GM21515 (cell line): ENCODE results near the gene METTL15.
"Not testable (repeated sequence)": the region's sequence is repeated elsewhere in the genome, so short reads cannot be mapped to it uniquely, and the experiment has no call there.

Source experiments
- ATAC-seq: cut with Tn5 transposase; IDR thresholded peaks from one replicate; pipeline ENCODE4 v1.9.1; 2021; ENCODE audit not compliant: unreplicated experiment

The METTL15 gene

GRCh38 chr11:28195449-28195848, 87.3 kb downstream of the METTL15 start:
- ATAC-seq, result no peak

- no peak for ATAC-seq
Measured at GRCh38 chr11:28209906-28210305, 101.7 kb downstream of the METTL15 start.

DNA sequence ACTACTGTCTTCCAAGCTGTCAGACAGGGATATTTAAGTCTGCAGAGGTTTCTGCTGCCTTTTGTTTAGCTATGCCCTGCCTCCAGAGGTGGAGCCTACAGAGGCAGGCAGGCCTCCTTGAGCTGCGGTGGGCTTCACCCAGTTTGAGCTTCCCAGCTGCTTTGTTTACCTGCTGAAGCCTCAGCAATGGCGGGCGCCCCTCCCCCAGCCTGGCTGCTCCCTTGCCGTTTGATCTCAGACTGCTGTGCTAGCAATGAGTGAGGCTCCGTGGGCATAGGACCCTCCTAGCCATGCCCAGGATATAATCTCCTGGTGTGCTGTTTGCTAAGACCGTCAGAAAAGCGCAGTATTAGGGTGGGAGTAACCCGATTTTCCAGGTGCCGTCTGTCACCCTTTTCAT, 113.9 kb downstream of the METTL15 start:
- ATAC-seq, result not testable (repeated sequence)

- peak; percentile 83 for ATAC-seq
Measured at GRCh38 chr11:28223577-28223976, 115.4 kb downstream of the METTL15 start.

- ATAC-seq, result no peak
Measured at GRCh38 chr11:28223994-28224393, 115.8 kb downstream of the METTL15 start.

DNA sequence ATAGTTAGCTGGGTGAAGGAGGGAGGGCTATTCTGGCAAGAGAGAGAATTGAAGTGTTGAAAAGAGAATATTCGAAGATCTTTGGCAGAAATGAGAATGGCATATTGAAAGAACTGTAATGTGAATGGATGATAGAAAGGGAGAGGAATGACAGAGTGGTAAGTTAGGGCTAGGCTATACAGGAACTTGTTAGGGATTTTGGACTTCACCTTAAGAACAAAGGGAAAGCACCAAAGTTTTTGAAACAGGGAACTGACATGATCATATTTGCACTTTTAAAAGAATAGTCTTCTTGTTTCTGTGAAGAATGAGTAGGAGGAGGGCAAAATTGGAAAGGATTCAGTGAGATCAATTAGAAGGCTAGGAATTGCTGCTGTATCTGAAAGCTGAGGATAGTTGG, 119.3 kb downstream of the METTL15 start:
- ATAC-seq, result no peak

DNA sequence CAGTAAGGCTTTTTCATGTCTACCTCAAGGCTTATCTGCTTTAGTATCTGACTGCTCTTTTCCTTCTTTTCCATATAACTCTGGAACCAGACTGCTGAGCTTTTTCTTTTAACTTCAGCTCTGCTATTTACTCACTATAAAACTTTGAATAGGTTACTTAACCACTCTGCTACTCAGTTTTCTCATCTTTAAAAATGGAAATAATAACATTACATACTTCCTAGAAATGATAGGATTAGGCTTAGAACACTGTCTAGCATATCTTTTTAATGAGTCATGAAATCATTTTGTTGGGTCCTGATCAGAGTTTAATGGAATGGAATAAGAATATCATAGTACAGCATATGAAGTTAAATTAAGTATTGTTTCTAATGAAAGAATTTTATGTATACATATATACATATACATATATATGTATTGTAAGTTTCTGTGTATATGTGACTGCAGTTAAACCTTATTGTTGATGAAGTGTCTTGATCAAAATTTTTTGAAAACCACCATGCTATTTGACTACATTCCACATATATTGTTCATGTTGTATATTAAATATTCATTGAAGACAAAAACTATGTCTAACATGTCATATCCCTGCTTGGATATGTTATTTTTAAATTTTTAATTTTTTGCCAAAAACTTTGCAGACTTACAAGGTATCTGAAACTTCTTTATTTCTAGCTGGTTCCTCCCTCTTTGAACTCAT, 120.2 kb downstream of the METTL15 start:
- ATAC-seq, result no peak

- no peak for ATAC-seq
Measured at GRCh38 chr11:28231475-28231874, 123.3 kb downstream of the METTL15 start.

DNA sequence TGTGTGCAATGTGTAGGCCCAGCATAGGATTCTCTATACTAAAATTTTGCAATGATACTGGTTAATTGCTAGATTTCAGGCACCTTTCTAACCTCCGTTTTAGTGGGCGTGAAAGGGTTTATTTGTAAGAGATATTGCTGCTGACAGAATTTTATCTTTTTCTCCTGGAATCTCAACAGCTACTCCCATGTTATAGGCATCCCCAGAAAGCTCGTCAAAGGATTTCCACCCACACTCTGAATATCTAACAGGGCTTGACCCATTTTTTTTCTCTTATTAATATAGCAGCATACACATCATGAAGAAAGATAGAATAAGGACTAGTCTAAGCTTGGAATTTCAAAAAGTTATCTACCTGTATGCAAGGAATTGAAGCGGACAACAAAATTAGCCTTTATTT, 124.5 kb downstream of the METTL15 start:
- no peak for ATAC-seq

DNA sequence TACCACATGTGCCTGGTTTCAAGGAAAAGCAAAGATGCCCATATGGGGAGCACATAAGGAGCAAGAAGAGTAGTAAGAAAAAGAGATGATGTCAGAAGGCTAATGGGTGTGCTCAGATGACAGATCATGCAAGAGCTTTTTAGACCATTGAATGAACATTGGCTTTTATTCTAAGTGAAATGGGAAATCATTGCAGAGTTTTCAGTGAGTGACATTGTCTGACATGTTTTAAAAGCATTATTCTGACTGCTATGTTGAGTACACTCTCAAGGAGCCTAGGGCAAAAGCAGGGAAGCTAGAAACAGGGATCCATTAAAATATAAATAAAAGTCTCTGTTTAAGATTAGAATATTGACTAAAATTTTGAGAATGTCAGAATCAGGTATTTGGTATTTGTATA, 133.6 kb downstream of the METTL15 start:
- no peak for ATAC-seq

- ATAC-seq, result no peak
Measured at GRCh38 chr11:28242596-28242995, 134.4 kb downstream of the METTL15 start.

- ATAC-seq, result no peak
Measured at GRCh38 chr11:28243061-28243460, 134.9 kb downstream of the METTL15 start.

DNA sequence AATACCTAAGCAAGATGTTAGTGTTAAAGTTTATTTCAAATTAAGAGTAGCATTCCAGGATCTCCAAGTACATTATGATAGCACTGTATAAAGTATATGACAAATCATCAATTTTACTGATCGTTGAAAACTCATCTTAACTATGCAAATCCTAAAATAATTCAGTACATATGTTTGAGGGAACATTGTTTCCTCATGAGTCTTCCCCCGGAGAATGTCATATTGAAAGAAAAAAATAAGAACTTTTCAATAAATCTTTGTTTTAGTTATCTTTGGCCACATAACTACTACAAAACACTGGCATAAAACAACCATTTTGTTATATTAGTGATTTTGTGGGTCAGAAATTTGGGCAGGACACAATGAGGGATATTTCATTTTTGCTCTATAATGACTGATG, 135.4 kb downstream of the METTL15 start:
- no peak for ATAC-seq

DNA sequence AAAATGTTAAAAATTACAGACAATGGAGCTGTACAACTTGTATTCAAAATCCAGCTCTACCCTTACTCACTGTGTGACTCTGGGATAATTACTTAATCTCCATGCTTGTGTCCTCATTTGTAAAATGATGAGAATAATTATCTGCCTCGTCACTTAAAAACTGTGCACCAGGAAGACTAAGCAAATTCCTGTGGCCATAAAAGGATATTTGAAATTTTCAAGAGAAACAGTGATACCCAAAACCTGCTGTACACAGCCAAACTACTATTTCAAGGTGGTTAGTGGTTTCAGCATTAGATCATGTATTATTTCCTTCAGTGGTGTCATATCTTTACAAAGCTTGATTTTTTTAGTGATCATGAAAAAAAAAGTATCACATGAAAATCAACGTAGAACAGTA, 136.9 kb downstream of the METTL15 start:
- no peak for ATAC-seq

DNA sequence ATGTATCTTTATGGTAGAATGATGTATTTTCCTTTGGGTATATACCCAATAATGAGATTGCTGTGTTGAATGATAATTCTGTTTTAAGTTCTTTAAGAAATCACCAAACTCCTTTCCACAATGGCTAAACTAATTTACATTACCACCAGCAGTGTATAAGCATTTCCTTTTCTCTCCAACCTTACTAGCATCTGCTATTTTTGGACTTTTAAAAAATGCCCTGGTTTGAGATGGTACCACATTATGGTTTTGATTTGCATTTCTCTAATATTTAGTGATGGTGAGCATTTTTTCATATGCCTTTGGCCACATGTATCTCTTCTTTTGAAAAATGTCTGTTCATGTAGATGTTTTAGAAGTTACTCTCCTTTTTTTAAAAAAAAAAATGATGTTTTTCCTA, 142.0 kb downstream of the METTL15 start:
- ATAC-seq, result no peak

GRCh38 chr11:28251257-28251656, 143.1 kb downstream of the METTL15 start:
- no peak for ATAC-seq

- no peak for ATAC-seq
Measured at GRCh38 chr11:28257761-28258160, 149.6 kb downstream of the METTL15 start.

DNA sequence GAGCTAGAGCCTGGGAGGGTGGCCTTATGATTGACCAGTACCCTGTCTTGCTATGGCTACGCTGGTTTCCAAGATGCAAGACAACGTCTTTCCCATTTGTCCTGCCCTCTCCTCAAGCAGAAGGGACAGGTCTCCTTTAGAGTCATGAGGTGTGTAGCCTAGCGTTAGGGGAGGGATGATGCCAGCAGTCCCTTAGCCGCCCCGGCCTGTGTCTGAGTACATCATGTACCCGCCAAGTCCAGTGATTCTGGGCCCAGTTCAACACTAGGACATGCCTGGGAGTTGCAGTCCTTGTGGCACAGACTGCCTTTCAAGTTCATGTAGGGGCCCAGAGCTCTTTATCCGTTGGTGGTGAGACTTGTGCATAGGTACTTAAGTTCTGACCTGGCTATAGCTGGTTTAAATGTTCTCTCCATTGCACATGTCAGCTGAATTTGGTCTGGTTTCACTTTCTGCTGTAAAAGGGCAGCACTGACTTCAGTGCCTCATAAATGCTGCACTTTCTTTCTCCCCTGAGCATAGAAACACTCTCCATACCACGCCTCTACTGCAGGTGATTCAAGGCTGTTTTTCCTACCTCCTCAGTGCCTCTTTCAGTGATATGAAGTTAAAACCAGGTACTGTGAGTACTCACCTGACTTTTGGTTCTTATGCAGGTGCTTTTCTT, 151.1 kb downstream of the METTL15 start:
- ATAC-seq, result no peak

DNA sequence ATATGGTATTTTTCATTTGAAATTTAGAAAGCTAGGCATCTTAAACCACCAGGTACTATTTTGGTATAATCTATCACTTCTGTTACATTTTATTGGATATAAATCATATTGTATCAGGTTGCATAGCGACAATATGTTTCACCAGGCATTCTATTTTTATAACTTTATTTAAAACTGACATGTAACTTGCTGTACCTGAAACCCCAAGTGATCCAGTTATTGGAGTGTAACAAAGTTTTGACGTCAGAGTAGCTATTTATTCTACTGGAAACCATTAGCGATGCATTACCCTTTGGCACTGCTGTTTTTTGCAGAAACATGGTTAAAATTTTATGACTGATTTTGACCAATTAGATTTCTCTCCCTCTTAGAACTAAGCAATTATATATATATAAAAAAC, 160.7 kb downstream of the METTL15 start:
- no peak for ATAC-seq

- ATAC-seq, result no peak
Measured at GRCh38 chr11:28269586-28269985, 161.4 kb downstream of the METTL15 start.

GRCh38 chr11:28272247-28272646, 164.1 kb downstream of the METTL15 start:
- ATAC-seq, result not testable (repeated sequence)

DNA sequence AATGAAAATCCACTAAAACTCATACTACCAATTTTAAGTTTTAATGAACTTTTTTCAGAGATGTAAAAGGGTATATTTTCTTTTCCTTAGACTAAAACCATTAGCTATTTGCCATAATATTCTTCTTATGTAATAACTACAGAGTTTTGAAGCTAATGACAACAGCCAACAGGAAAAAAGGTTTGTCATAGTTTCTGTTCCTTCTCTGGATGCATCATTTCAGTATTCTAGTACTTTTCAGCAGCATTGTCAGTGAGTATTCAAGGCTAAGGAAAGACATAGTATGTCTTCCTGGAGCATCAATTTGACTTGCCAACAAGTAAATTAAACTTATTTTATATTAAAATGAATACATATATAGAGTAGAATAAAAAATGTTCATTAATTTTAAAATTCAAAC, 166.0 kb downstream of the METTL15 start:
- no peak for ATAC-seq

- no peak for ATAC-seq
Measured at GRCh38 chr11:28284196-28284595, 176.0 kb downstream of the METTL15 start.
